Measurements from ENCODE around the gene DDX10. TPM values are rescaled to one million over a fixed set of nuclear protein-coding genes. Genes with fewer than 3 reads are reported as not detected.

DDX10 gene
- total and polyA plus RNA-seq, 9 of the 15 experiments (the other 6 are each of a cell fraction or from before 2014, with no cell fraction given), result 33.9 to 94.6 (median 50.7) TPM

- no peak overlapping the region for H3K9ac ChIP-seq (ENCODE audit: insufficient read depth in 1 of 2, low read depth in 2 of 2, low read length in 2 of 2)
- no peak for DNase-seq (ENCODE audit: extremely low read depth in 1 of 4, low spot score in 3 of 4)
- ChIA-PET POLR2A (interaction anchor here (0.9 kb wide), 1 partner anchor 117 kb away, joined by 3 read pairs; no protein-coding TSS in a partner anchor), CTCF (ENCODE audit: low intra/inter-chr PET ratio) (no interaction called here)
- H3K36me3 ChIP-seq (ENCODE audit: control insufficient read depth, insufficient read depth, low read length), result peaks cover 64% of the 10 kb centered on the region
- H3K79me2 ChIP-seq (ENCODE audit: control insufficient read depth, insufficient read depth, low read length), result peaks cover 81% of the 10 kb centered on the region
- no peaks in the 10 kb centered on the region for H3K27me3 ChIP-seq (ENCODE audit: control insufficient read depth in 2 of 2, insufficient read depth in 2 of 2, low read length in 2 of 2)
- intact Hi-C loops (cut with micrococcal nuclease) (no loop called here), in situ Hi-C loops (cut with MboI) (no loop called here)
- H3K27ac ChIP-seq (ENCODE audit: extremely low read depth, low read depth, low read length), result no peak overlapping the region
- no peak overlapping the region for H3K4me2 ChIP-seq (ENCODE audit: insufficient read depth, low read length)
- no peaks in the 10 kb centered on the region for H4K20me1 ChIP-seq (replicated peaks; ENCODE audit: control insufficient read depth, insufficient read depth, low read length)
- TF ChIP-seq ZNF764 (CRISPR knock-in tag; IDR thresholded peaks at IDR 0.05; ENCODE audit: low read depth) (no peak), MYC (IDR thresholded peaks at IDR 0.05; ENCODE audit: low read depth, low read length) (no peak), MYC (CRISPR knock-in tag; IDR thresholded peaks at IDR 0.05; ENCODE audit: borderline replicate concordance, low read depth) (no peak), IFI16 (CRISPR knock-in tag; IDR thresholded peaks at IDR 0.05) (no peak), PKNOX1 (IDR thresholded peaks at IDR 0.05) (no peak), GMEB1 (CRISPR knock-in tag; IDR thresholded peaks at IDR 0.05) (no peak), KDM1A (IDR thresholded peaks at IDR 0.05) (no peak), ELK1 (CRISPR knock-in tag; IDR thresholded peaks at IDR 0.05) (no peak), ZNF253 (CRISPR knock-in tag; conservative IDR thresholded peaks at IDR 0.05) (no peak), LARP7 (IDR thresholded peaks at IDR 0.05) (no peak), ZBTB33 (CRISPR knock-in tag; IDR thresholded peaks at IDR 0.05) (no peak)
- H2AFZ ChIP-seq (ENCODE audit: low read depth, low read length), result no peak overlapping the region
- H3K9me1 ChIP-seq (ENCODE audit: control insufficient read depth, insufficient read depth, low read length), result no peaks in the 10 kb centered on the region
- no peak overlapping the region for H3K4me3 ChIP-seq
- no peak for FAIRE-seq
- no TSS peak for BruUV-seq (replicated peaks)
- H3K4me1 ChIP-seq (replicated peaks in 1 of 2; ENCODE audit: control insufficient read depth in 2 of 2, insufficient read depth in 2 of 2, low read length in 2 of 2), result peaks cover 10 to 22% of the 10 kb centered on the region in 2 experiments; a peak in 4 of 5 replicates
- no peaks in the 10 kb centered on the region for H3K9me3 ChIP-seq (replicated peaks; ENCODE audit: control insufficient read depth, insufficient read depth, low read depth, low read length)
- no peak for ATAC-seq
- WGBS (ENCODE audit: insufficient coverage, low coverage, missing lambda C conversion rate), result 87% methylated on average over 4 of the region's 4 CpGs
Observed at GRCh38 chr11:108670451-108670850, 5.6 kb downstream of the DDX10 start.
